ENCODE results near the gene BHLHA9. TPM values are rescaled to one million over a fixed set of nuclear protein-coding genes. Genes with fewer than 3 reads are reported as not detected.

The BHLHA9 gene
- total and polyA plus RNA-seq, 2 of the 8 experiments (the other 6 are each of a cell fraction or from before 2014, with no cell fraction given), result 0.29 to 0.34 TPM

- TF ChIP-seq CTBP2 (IDR thresholded peaks at IDR 0.05; ENCODE audit: borderline replicate concordance, insufficient read depth, insufficient read length, low read length), result no peak
- TF ChIP-seq GABPA (IDR thresholded peaks at IDR 0.05; ENCODE audit: borderline replicate concordance, insufficient read depth, low read length), result no peak
- no peak for TF ChIP-seq KDM4A (IDR thresholded peaks at IDR 0.05; ENCODE audit: low read depth, low read length, severe bottlenecking)
- TF ChIP-seq GTF2F1 (IDR thresholded peaks at IDR 0.05; ENCODE audit: borderline replicate concordance, low read depth, low read length), result no peak
- TF ChIP-seq, protein P1, sequence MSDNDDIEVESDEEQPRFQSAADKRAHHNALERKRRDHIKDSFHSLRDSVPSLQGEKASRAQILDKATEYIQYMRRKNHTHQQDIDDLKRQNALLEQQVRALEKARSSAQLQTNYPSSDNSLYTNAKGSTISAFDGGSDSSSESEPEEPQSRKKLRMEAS (IDR thresholded peaks at IDR 0.05), result no peak
- TF ChIP-seq NANOG (IDR thresholded peaks at IDR 0.05; ENCODE audit: insufficient read depth, low read depth, low read length, poor library complexity, severe bottlenecking), result no peak
- TF ChIP-seq RBBP5 (IDR thresholded peaks at IDR 0.05; ENCODE audit: borderline replicate concordance, low read depth, low read length), result no peak
- no peak for TF ChIP-seq TEAD4 (IDR thresholded peaks at IDR 0.05; ENCODE audit: low read depth, low read length)
- no peak for TF ChIP-seq ZNF274 (IDR thresholded peaks at IDR 0.05; ENCODE audit: borderline replicate concordance, extremely low read depth, low read length)
Measured at GRCh38 chr17:1315891-1316403, 45.7 kb downstream of the BHLHA9 start (continued).

Other genes with a start within 250 kb of the BHLHA9 start
- gene ABR, start 90.5 kb upstream of the BHLHA9 start, total RNA-seq (2021; fragmentation: NEBNext Ultra II Directional; extraction: Animal tissue kit (Norgen Biotek cat#: 25700)), result 41.4 and 44.8 TPM in 2 replicates
- gene ABR, start 90.5 kb upstream of the BHLHA9 start, polyA plus RNA-seq (2011; rRNA removed), result 47.2 and 68.0 TPM in 2 replicates
- not detected in 2 replicates for gene TRARG1, start 9.2 kb downstream of the BHLHA9 start, total RNA-seq (2021; fragmentation: NEBNext Ultra II Directional; extraction: Animal tissue kit (Norgen Biotek cat#: 25700))
- 0.08 TPM in 1 of 2 replicates, not detected in the other for gene TRARG1, start 9.2 kb downstream of the BHLHA9 start, polyA plus RNA-seq (2011; rRNA removed)
- 1,186 and 1,198 TPM in 2 replicates for gene YWHAE, start 129.8 kb downstream of the BHLHA9 start, total RNA-seq (2021; fragmentation: NEBNext Ultra II Directional; extraction: Animal tissue kit (Norgen Biotek cat#: 25700))
- 366 and 559 TPM in 2 replicates for gene YWHAE, start 129.8 kb downstream of the BHLHA9 start, polyA plus RNA-seq (2011; rRNA removed)
- gene CRK, start 185.8 kb downstream of the BHLHA9 start, total RNA-seq (2021; fragmentation: NEBNext Ultra II Directional; extraction: Animal tissue kit (Norgen Biotek cat#: 25700)), result 51.9 and 57.1 TPM in 2 replicates
- gene CRK, start 185.8 kb downstream of the BHLHA9 start, polyA plus RNA-seq (2011; rRNA removed), result 25.7 and 32.8 TPM in 2 replicates
- 78.6 and 80.2 TPM in 2 replicates for gene MYO1C, start 222.2 kb downstream of the BHLHA9 start, total RNA-seq (2021; fragmentation: NEBNext Ultra II Directional; extraction: Animal tissue kit (Norgen Biotek cat#: 25700))
- 40.1 and 52.4 TPM in 2 replicates for gene MYO1C, start 222.2 kb downstream of the BHLHA9 start, polyA plus RNA-seq (2011; rRNA removed)
- gene INPP5K, start 246.2 kb downstream of the BHLHA9 start, total RNA-seq (2021; fragmentation: NEBNext Ultra II Directional; extraction: Animal tissue kit (Norgen Biotek cat#: 25700)), result 20.4 and 21.0 TPM in 2 replicates
- 24.1 and 24.7 TPM in 2 replicates for gene INPP5K, start 246.2 kb downstream of the BHLHA9 start, polyA plus RNA-seq (2011; rRNA removed)